Right atrium auricular region (tissue), 2 donors: ENCODE measurements around the gene RHNO1. TPM values are rescaled to one million over a fixed set of nuclear protein-coding genes. Genes with fewer than 3 reads are reported as not detected.

Experiments used
- DNase-seq: peaks from one replicate; pipeline ENCODE4 v3.0.0-alpha.2; 2019; ENCODE audit warnings: low spot score
- H3K27ac ChIP-seq, 2 donors: fragments of 200-600 bp; sonication (generic); 1 replicate in 1 of 2; 2 replicates in 1 of 2; pipeline ENCODE4 v1.5.1; 2016 to 2019
- H3K27me3 ChIP-seq, 2 donors: fragments of 200-600 bp; sonication (generic); one replicate each; pipeline versions ENCODE4 v1.5.1 to v1.6.0; 2017 to 2019
- H3K36me3 ChIP-seq: fragments of 200-600 bp; sonication (generic); one replicate; pipeline ENCODE4 v1.5.1; 2016
- H3K4me1 ChIP-seq, 2 donors: fragments of 200-600 bp; sonication (generic); one replicate each; pipeline versions ENCODE4 v1.5.1 to v1.6.0; 2017 to 2019
- H3K4me3 ChIP-seq, 2 donors: fragments of 200-600 bp; sonication (generic); 1 replicate in 1 of 2; 2 replicates in 1 of 2; pipeline ENCODE4 v1.5.1; 2017 to 2019; ENCODE audit warnings: mild to moderate bottlenecking in 1 of 2, moderate library complexity in 1 of 2
- H3K9me3 ChIP-seq, 2 donors: fragments of 200-600 bp; sonication (generic); one replicate each; pipeline ENCODE4 v1.5.1; 2019
- total RNA-seq, 2 donors: library from RNA; depleted of rRNA; stranded (reverse); fragments of >200 nt; gene quantifications; one replicate each; pipeline ENCODE4 v1.1.0, GENCODE V29; 2016
- TF ChIP-seq, protein P1 (sequence below), 2 donors: fragments of 200-600 bp; sonication (generic); IDR thresholded peaks; one replicate each; pipeline ENCODE4 v1.5.1; 2019; ENCODE audit warnings: antibody characterized with exemption in 2 of 2

The RHNO1 gene
- total RNA-seq, 2 donors from 2014 or later, result 6.2 to 11.5 TPM

DNA sequence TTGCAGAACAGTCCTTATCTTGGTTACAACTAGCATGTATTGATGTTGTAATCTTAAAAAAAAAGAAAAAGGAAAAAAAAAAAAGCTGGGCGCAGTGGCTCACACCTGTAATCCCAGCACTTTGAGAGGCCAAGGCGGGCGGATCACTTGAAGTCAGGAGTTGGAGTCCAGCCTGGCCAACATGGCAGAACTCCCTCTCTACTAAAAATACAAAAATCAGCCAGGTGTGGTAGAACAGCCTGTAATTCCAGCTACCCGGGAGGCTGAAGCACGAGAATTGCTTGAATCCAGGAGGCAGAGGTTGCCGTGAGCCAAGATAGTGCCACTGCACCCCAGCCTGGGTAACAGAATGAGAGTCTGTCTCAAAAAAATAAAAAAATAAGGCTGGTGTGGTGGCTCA, 56.6 kb downstream of the RHNO1 start:
- Histone ChIP-seq H3K4me1 (no peaks in the 10 kb centered on the region), H3K9me3 (no peaks in the 10 kb centered on the region), H3K36me3 (peaks cover 82% of the 10 kb centered on the region)

DNA sequence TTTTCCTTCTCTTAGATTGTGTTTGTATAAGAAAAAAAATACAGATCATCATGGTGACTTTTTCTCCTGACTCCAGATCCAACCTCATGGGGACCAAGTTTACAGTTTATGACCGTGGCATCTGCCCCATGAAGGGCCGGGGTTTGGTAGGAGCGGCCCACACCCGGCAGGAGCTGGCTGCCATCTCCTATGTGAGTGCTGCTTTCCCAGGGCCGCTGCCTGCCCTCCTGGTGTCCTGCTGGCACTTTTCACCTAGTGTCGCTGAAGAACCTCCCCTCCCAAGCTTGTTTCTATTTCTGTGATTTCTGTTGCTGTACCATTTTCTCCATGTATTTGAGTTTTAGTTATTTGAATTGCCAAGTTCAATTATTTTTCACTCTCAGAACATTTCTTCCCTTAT, 57.3 kb downstream of the RHNO1 start:
- no peak for DNase-seq
- H3K27ac ChIP-seq, result no peak overlapping the region
- TF ChIP-seq, protein P1, sequence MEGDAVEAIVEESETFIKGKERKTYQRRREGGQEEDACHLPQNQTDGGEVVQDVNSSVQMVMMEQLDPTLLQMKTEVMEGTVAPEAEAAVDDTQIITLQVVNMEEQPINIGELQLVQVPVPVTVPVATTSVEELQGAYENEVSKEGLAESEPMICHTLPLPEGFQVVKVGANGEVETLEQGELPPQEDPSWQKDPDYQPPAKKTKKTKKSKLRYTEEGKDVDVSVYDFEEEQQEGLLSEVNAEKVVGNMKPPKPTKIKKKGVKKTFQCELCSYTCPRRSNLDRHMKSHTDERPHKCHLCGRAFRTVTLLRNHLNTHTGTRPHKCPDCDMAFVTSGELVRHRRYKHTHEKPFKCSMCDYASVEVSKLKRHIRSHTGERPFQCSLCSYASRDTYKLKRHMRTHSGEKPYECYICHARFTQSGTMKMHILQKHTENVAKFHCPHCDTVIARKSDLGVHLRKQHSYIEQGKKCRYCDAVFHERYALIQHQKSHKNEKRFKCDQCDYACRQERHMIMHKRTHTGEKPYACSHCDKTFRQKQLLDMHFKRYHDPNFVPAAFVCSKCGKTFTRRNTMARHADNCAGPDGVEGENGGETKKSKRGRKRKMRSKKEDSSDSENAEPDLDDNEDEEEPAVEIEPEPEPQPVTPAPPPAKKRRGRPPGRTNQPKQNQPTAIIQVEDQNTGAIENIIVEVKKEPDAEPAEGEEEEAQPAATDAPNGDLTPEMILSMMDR (IDR thresholded peaks at IDR 0.05), result no peak
- no peaks in the 10 kb centered on the region for H3K9me3 ChIP-seq
- H3K4me3 ChIP-seq, result no peak overlapping the region
- peaks cover 82% of the 10 kb centered on the region for H3K36me3 ChIP-seq
- H3K4me1 ChIP-seq, result no peaks in the 10 kb centered on the region
- no peaks in the 10 kb centered on the region for H3K27me3 ChIP-seq

More for the DNA sequence above, 56.6 kb downstream of the RHNO1 start:
- Histone ChIP-seq H3K27ac (no peak overlapping the region), H3K27me3 (no peaks in the 10 kb centered on the region), H3K4me3 (no peak overlapping the region)
- TF ChIP-seq, protein P1 (IDR thresholded peaks at IDR 0.05), result no peak
- DNase-seq, result no peak

DNA sequence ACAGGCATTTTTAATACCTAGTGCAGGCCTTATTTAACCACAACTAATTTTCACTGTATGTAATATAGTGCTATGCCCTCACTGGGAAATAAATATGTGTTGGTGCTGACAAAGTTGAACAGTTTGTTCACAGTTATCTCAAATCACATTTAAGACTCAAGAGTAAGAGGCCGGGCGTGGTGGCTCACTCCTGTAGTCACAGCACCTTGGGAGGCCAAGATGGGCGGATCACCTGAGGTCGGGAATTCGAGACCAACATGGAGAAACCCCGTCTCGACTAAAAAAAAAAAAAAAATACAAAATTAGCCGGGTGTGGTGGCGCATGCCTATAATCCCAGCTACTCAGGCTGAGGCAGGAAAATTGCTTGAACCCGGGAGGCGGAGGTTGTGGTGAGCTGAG, 59.3 kb downstream of the RHNO1 start:
- Histone ChIP-seq H3K4me1 (peaks cover 0 to 11% of the 10 kb centered on the region in 2 donors), H3K27me3 (no peaks in the 10 kb centered on the region), H3K4me3 (no peak overlapping the region), H3K27ac (no peak overlapping the region), H3K36me3 (peaks cover 78% of the 10 kb centered on the region), H3K9me3 (no peaks in the 10 kb centered on the region)
- TF ChIP-seq, protein P1 (IDR thresholded peaks at IDR 0.05), result no peak
- DNase-seq, result no peak

DNA sequence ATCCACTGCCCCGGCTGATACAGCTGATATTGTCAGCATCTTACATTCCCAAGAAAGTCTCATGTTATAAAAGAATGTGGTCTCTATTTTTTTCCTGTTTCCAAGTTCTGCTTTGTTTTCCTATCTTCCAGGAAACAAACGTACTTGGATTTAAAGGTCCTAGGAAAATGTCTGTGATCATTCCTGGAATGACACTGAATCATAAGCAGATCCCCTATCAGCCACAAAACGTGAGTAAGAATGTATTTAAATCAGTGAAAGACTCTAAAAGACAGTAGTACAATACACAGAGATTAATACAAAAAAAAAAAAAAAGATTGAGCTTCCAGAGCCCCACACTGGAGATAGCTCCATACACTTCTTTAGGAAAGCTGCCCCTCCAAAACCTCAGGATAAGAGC, 60.5 kb downstream of the RHNO1 start:
- no peak for DNase-seq
- H3K4me3 ChIP-seq, result no peak overlapping the region
- peaks cover 66% of the 10 kb centered on the region for H3K36me3 ChIP-seq
- peaks cover 0 to 11% of the 10 kb centered on the region in 2 donors for H3K4me1 ChIP-seq
- H3K27ac ChIP-seq, result no peak overlapping the region
- TF ChIP-seq, protein P1 (IDR thresholded peaks at IDR 0.05), result no peak
- no peaks in the 10 kb centered on the region for H3K9me3 ChIP-seq
- H3K27me3 ChIP-seq, result no peaks in the 10 kb centered on the region

Other genes starting within 250 kb of the RHNO1 start
- 10 to 100 TPM; 25.6 to 29.2 TPM for gene FKBP4, start 82.3 kb upstream of the RHNO1 start, total RNA-seq
- gene ITFG2, start 64.6 kb upstream of the RHNO1 start, total RNA-seq, result 10 to 100 TPM; 12.7 to 13.7 TPM
- gene NRIP2, start 42.2 kb upstream of the RHNO1 start, total RNA-seq, result 1 to 10 TPM in 1 of 2 donors, under 1 TPM in 1; 0.59 to 3.0 TPM
- gene TEX52, start 20.2 kb upstream of the RHNO1 start, total RNA-seq, result not detected
- 1 to 10 TPM in 1 of 2 donors, under 1 TPM in 1; 0.16 to 4.1 TPM for gene FOXM1, start within 50 bp of the RHNO1 start, total RNA-seq
- gene TULP3, start 13.7 kb downstream of the RHNO1 start, total RNA-seq, result 10 to 100 TPM in 1 of 2 donors, 1 to 10 TPM in 1; 9.7 to 17.0 TPM
- gene TEAD4, start 82.2 kb downstream of the RHNO1 start, total RNA-seq, result 10 to 100 TPM; 12.9 to 41.5 TPM
- gene TSPAN9, start 200.2 kb downstream of the RHNO1 start, total RNA-seq, result 100 to 1,000 TPM; 103 to 185 TPM